Activated naive CD4-positive, alpha-beta T cell treated with anti-CD3 and anti-CD28 coated beads for 36 hours (primary cell): Measurements from ENCODE around the gene ZNF391. TPM values are rescaled to one million over a fixed set of nuclear protein-coding genes. Genes with fewer than 3 reads are reported as not detected.
"Not testable (repeated sequence)": the region's sequence is repeated elsewhere in the genome, so short reads cannot be mapped to it uniquely, and the experiment has no call there.

ENCODE experiments used
- CTCF ChIA-PET: fragments of 350-600 bp; sonication (Branson Sonifier 250); formaldehyde crosslinking; loops from one replicate; lab custom pipeline; 2021; ENCODE audit warnings: antibody characterized with exemption; lab: Charles Lee
- DNase-seq: peaks from one replicate; pipeline ENCODE4 v3.0.0-alpha.2; 2020
- H3K27ac Mint-ChIP-seq: one replicate; pipeline ENCODE4 v1.8.0; 2021; ENCODE audit warnings: mild to moderate bottlenecking, mixed read lengths
- H3K27me3 Mint-ChIP-seq: one replicate; pipeline ENCODE4 v1.8.0; 2021; ENCODE audit warnings: low read depth, mixed read lengths
- H3K36me3 Mint-ChIP-seq: one replicate; pipeline ENCODE4 v1.8.0; 2021; ENCODE audit warnings: low read depth, mixed read lengths
- H3K4me1 Mint-ChIP-seq: one replicate; pipeline ENCODE4 v1.8.0; 2021; ENCODE audit warnings: low read depth, mixed read lengths
- H3K4me3 Mint-ChIP-seq: one replicate; pipeline ENCODE4 v1.8.0; 2021; ENCODE audit warnings: mild to moderate bottlenecking, moderate library complexity, mixed read lengths
- H3K9me3 Mint-ChIP-seq: one replicate; pipeline ENCODE4 v1.8.0; 2021; ENCODE audit warnings: mixed read lengths
- intact Hi-C: fragments of 100-400 bp; cut with micrococcal nuclease; formaldehyde crosslinking; loops from one replicate; pipeline ENCODE4 v1.15.1; 2023
- total RNA-seq, 2 experiments: library from RNA; stranded (reverse); gene quantifications; one replicate each; pipeline ENCODE4 v1.2.3, GENCODE V29; 2021

Gene ZNF391
- total RNA-seq, 2 experiments from 2014 or later, result 3.1 to 3.3 TPM

- no peak overlapping the region for H3K4me3 Mint-ChIP-seq
- H3K27ac Mint-ChIP-seq, result no peak overlapping the region
- peaks cover 24% of the 10 kb centered on the region for H3K36me3 Mint-ChIP-seq
- intact Hi-C loops, result no loop called here
- no peaks in the 10 kb centered on the region for H3K27me3 Mint-ChIP-seq
- CTCF ChIA-PET, result interaction anchor here (0.6 kb wide), 1 partner anchor 194 kb away, joined by 3 read pairs; no protein-coding TSS in a partner anchor
- DNase-seq, result no peak
- H3K9me3 Mint-ChIP-seq, result peaks cover 2% of the 10 kb centered on the region
- H3K4me1 Mint-ChIP-seq, result peaks cover 8% of the 10 kb centered on the region
These were observed 4.1 kb downstream of the ZNF391 start for GRCh38 chr6:27392623-27393022.

- H3K9me3 Mint-ChIP-seq, result peaks cover 8% of the 10 kb centered on the region
- intact Hi-C loops, result no loop called here
- H3K4me3 Mint-ChIP-seq, result no peak overlapping the region
- H3K36me3 Mint-ChIP-seq, result peaks cover 39% of the 10 kb centered on the region
- H3K27me3 Mint-ChIP-seq, result no peaks in the 10 kb centered on the region
- H3K27ac Mint-ChIP-seq, result no peak overlapping the region
- DNase-seq, result no peak
- CTCF ChIA-PET, result no interaction called here
- peaks cover 6% of the 10 kb centered on the region for H3K4me1 Mint-ChIP-seq
These were observed 5.5 kb downstream of the ZNF391 start for GRCh38 chr6:27394073-27394472.

GRCh38 chr6:27400877-27401642, 12.5 kb downstream of the ZNF391 start:
- intact Hi-C loops, result no loop called here
- H3K9me3 Mint-ChIP-seq, result peaks cover 52% of the 10 kb centered on the region
- CTCF ChIA-PET, result interaction anchor here (1.2 kb wide), 1 partner anchor 11 kb away, joined by 3 read pairs; no protein-coding TSS in a partner anchor
- no peak overlapping the region for H3K27ac Mint-ChIP-seq
- no peak overlapping the region for H3K4me3 Mint-ChIP-seq
- no peaks in the 10 kb centered on the region for H3K4me1 Mint-ChIP-seq
- H3K27me3 Mint-ChIP-seq, result no peaks in the 10 kb centered on the region
- H3K36me3 Mint-ChIP-seq, result peaks cover 68% of the 10 kb centered on the region
- no peak for DNase-seq

- Mint-ChIP-seq H3K9me3 (peaks cover 26% of the 10 kb centered on the region), H3K36me3 (peaks cover 23% of the 10 kb centered on the region), H3K4me3 (no peak overlapping the region), H3K27me3 (no peaks in the 10 kb centered on the region), H3K4me1 (no peaks in the 10 kb centered on the region), H3K27ac (no peak overlapping the region)
- CTCF ChIA-PET, result no interaction called here
- no peak for DNase-seq
- intact Hi-C loops, result no loop called here
These were observed 17.5 kb downstream of the ZNF391 start for GRCh38 chr6:27406085-27406484.

- no peak for DNase-seq
- Mint-ChIP-seq H3K27ac (no peak overlapping the region), H3K9me3 (peaks cover 15% of the 10 kb centered on the region), H3K27me3 (no peaks in the 10 kb centered on the region), H3K4me1 (no peaks in the 10 kb centered on the region), H3K4me3 (no peak overlapping the region), H3K36me3 (peaks cover 12% of the 10 kb centered on the region)
- intact Hi-C loops, result no loop called here
- CTCF ChIA-PET, result no interaction called here
These were observed 18.7 kb downstream of the ZNF391 start for GRCh38 chr6:27407153-27407814.

- CTCF ChIA-PET, result no interaction called here
- no peak overlapping the region for H3K27ac Mint-ChIP-seq
- H3K4me3 Mint-ChIP-seq, result no peak overlapping the region
- DNase-seq, result no peak
- intact Hi-C loops, result no loop called here
- peaks cover 4% of the 10 kb centered on the region for H3K27me3 Mint-ChIP-seq
- H3K4me1 Mint-ChIP-seq, result no peaks in the 10 kb centered on the region
- no peaks in the 10 kb centered on the region for H3K9me3 Mint-ChIP-seq
- H3K36me3 Mint-ChIP-seq, result no peaks in the 10 kb centered on the region
These were observed 25.7 kb downstream of the ZNF391 start for GRCh38 chr6:27414300-27414699.

- CTCF ChIA-PET, result no interaction called here
- H3K9me3 Mint-ChIP-seq, result no peaks in the 10 kb centered on the region
- intact Hi-C loops, result no loop called here
- peaks cover 8% of the 10 kb centered on the region for H3K27me3 Mint-ChIP-seq
- no peak for DNase-seq
- no peaks in the 10 kb centered on the region for H3K36me3 Mint-ChIP-seq
- H3K4me3 Mint-ChIP-seq, result no peak overlapping the region
- no peak overlapping the region for H3K27ac Mint-ChIP-seq
- no peaks in the 10 kb centered on the region for H3K4me1 Mint-ChIP-seq
These were observed 26.4 kb downstream of the ZNF391 start for GRCh38 chr6:27414996-27415395.

- H3K36me3 Mint-ChIP-seq, result no peaks in the 10 kb centered on the region
- H3K9me3 Mint-ChIP-seq, result no peaks in the 10 kb centered on the region
- H3K27ac Mint-ChIP-seq, result no peak overlapping the region
- H3K27me3 Mint-ChIP-seq, result peaks cover 11% of the 10 kb centered on the region
- H3K4me3 Mint-ChIP-seq, result no peak overlapping the region
- intact Hi-C loops, result no loop called here
- DNase-seq, result no peak
- H3K4me1 Mint-ChIP-seq, result no peaks in the 10 kb centered on the region
- CTCF ChIA-PET, result no interaction called here
These were observed 27.3 kb downstream of the ZNF391 start for GRCh38 chr6:27415898-27416297.

- Mint-ChIP-seq H3K4me1 (no peaks in the 10 kb centered on the region), H3K4me3 (no peak overlapping the region), H3K27ac (no peak overlapping the region), H3K27me3 (peaks cover 20% of the 10 kb centered on the region), H3K36me3 (no peaks in the 10 kb centered on the region), H3K9me3 (no peaks in the 10 kb centered on the region)
- intact Hi-C loops, result no loop called here
- CTCF ChIA-PET, result no interaction called here
- no peak for DNase-seq
These were observed 30.8 kb downstream of the ZNF391 start for GRCh38 chr6:27419363-27419762.

- Mint-ChIP-seq H3K9me3 (no peaks in the 10 kb centered on the region), H3K27me3 (peaks cover 16% of the 10 kb centered on the region), H3K27ac (no peak overlapping the region), H3K4me1 (no peaks in the 10 kb centered on the region), H3K36me3 (no peaks in the 10 kb centered on the region), H3K4me3 (no peak overlapping the region)
- DNase-seq, result no peak
- CTCF ChIA-PET, result no interaction called here
- intact Hi-C loops, result no loop called here
These were observed 34.2 kb downstream of the ZNF391 start for GRCh38 chr6:27422651-27423332.

GRCh38 chr6:27424851-27425250, 36.3 kb downstream of the ZNF391 start:
- DNase-seq, H3K27ac Mint-ChIP-seq, CTCF ChIA-PET, H3K4me3 Mint-ChIP-seq, H3K9me3 Mint-ChIP-seq, H3K4me1 Mint-ChIP-seq, intact Hi-C loops, H3K36me3 Mint-ChIP-seq: not testable (repeated sequence)
- H3K27me3 Mint-ChIP-seq, result peaks cover 13% of the 10 kb centered on the region

- CTCF ChIA-PET, result interaction anchor here (1.1 kb wide), 1 partner anchor 80 kb away, joined by 3 read pairs; no protein-coding TSS in a partner anchor
- intact Hi-C loops, result no loop called here
These were observed 37.6 kb downstream of the ZNF391 start for GRCh38 chr6:27426045-27426620.

More at GRCh38 chr6:27426045-27426620, 37.6 kb downstream of the ZNF391 start:
- H3K36me3 Mint-ChIP-seq, result no peaks in the 10 kb centered on the region
- no peaks in the 10 kb centered on the region for H3K9me3 Mint-ChIP-seq
- H3K27ac Mint-ChIP-seq, result no peak overlapping the region
- peaks cover 11% of the 10 kb centered on the region for H3K27me3 Mint-ChIP-seq
- no peaks in the 10 kb centered on the region for H3K4me1 Mint-ChIP-seq
- no peak overlapping the region for H3K4me3 Mint-ChIP-seq
- no peak for DNase-seq
